A549 (cell line): Measurements from ENCODE around the gene ACSL4. TPM values are rescaled to one million over a fixed set of nuclear protein-coding genes. Genes with fewer than 3 reads are reported as not detected.
A peak's percentile ranks its signal among the peaks of the same experiment; 100 is the strongest.

Source experiments
- ATAC-seq, 2 experiments: fragments of 200-7000 bp in 1 of 2; fragments of >200 bp in 1 of 2; cut with Nextera tagmentation in 1 of 2; cut with Tn5 transposase in 1 of 2; 3 replicates each; pipeline versions ENCODE4 v1.8.0 to v1.9.1; 2018 to 2020; ENCODE audit warnings: mild to moderate bottlenecking in 1 of 2, moderate library complexity in 1 of 2
- CTCF ChIA-PET: fragments of 300-600 bp; sonication (Branson Sonifier 250); formaldehyde crosslinking; extraction: SDS; loops from one replicate; lab custom pipeline; 2021; ENCODE audit warnings: antibody characterized with exemption, inconsistent platforms; lab: Yijun Ruan, JAX
- POLR2A ChIA-PET: fragments of 350-600 bp; formaldehyde crosslinking; extraction: SDS; loops from one replicate; lab custom pipeline; 2021; ENCODE audit warnings: antibody characterized with exemption, inconsistent platforms; lab: Yijun Ruan, JAX
- DNase-seq, 2 experiments: peaks; one replicate each; pipeline versions ENCODE4 v3.0.0 to v3.0.0-alpha.2; 2011 to 2016; ENCODE audit warnings: low read depth in 1 of 2, low spot score in 1 of 2
- FAIRE-seq: peaks from 2 replicates; lab custom pipeline; 2011; peaks lifted over from hg19 to GRCh38; lab: Jason Lieb, UNC
- H3K27ac ChIP-seq, 2 experiments: fragments of >200 bp; sonication (Bioruptor Twin); formaldehyde crosslinking; 3 replicates each; pipeline ENCODE4 v1.5.1; 2016 to 2017
- H3K4me1 ChIP-seq: fragments of >200 bp; sonication (Bioruptor Twin); formaldehyde crosslinking; 3 replicates; pipeline ENCODE4 v1.6.1; 2016
- H3K4me2 ChIP-seq: fragments of >200 bp; sonication (Bioruptor Twin); formaldehyde crosslinking; 3 replicates; pipeline ENCODE4 v1.6.1; 2016
- H3K4me3 ChIP-seq: fragments of >200 bp; sonication (Bioruptor Twin); formaldehyde crosslinking; 3 replicates; pipeline ENCODE4 v1.5.1; 2016
- H3K9me3 ChIP-seq: fragments of >200 bp; sonication (Bioruptor Twin); formaldehyde crosslinking; 3 replicates; pipeline ENCODE4 v1.6.1; 2016
- CTCF ChIP-seq: fragments of >200 bp; sonication (Bioruptor Twin); formaldehyde crosslinking; IDR thresholded peaks from 3 replicates; pipeline ENCODE4 v1.5.1; 2016
- EHF ChIP-seq: fragments of 250-450 bp; sonication (Bioruptor Pico); IDR thresholded peaks from 2 replicates; pipeline ENCODE4 v1.5.0; 2020; ENCODE audit warnings: mild to moderate bottlenecking
- EHMT2 ChIP-seq: fragments of 200-600 bp; sonication (generic); IDR thresholded peaks from 2 replicates; pipeline ENCODE4 v1.6.1; 2016; ENCODE audit warnings: antibody characterized with exemption, low read depth, mild to moderate bottlenecking, moderate library complexity
- ELK1 ChIP-seq: fragments of 150-350 bp; IDR thresholded peaks from 2 replicates; pipeline ENCODE4 v1.6.1; 2014; ENCODE audit warnings: low read depth, mild to moderate bottlenecking, low read length
- ESRRA ChIP-seq: fragments of 150-350 bp; IDR thresholded peaks from 2 replicates; pipeline ENCODE4 v1.6.1; 2014; ENCODE audit warnings: mild to moderate bottlenecking, low read length, borderline replicate concordance
- FOXS1 ChIP-seq: fragments of 250-450 bp; sonication (Bioruptor Pico); IDR thresholded peaks from 2 replicates; pipeline ENCODE4 v1.5.0; 2020; ENCODE audit warnings: mild to moderate bottlenecking, moderate library complexity
- HDAC2 ChIP-seq: fragments of 200-600 bp; sonication (generic); IDR thresholded peaks from 2 replicates; pipeline ENCODE4 v1.6.1; 2016
- HOXA7 ChIP-seq: fragments of 250-450 bp; sonication (Bioruptor Pico); IDR thresholded peaks from 2 replicates; pipeline ENCODE4 v1.5.0; 2020; ENCODE audit warnings: mild to moderate bottlenecking, moderate library complexity
- JUN ChIP-seq, 2 experiments: fragments of >200 bp; sonication (Bioruptor Twin); formaldehyde crosslinking; IDR thresholded peaks; 2 replicates in 1 of 2; 3 replicates in 1 of 2; pipeline ENCODE4 v1.6.1; 2016 to 2017
- JUNB ChIP-seq: fragments of >200 bp; sonication (Bioruptor Twin); formaldehyde crosslinking; IDR thresholded peaks from 2 replicates; pipeline ENCODE4 v1.6.1; 2016
- NPAS2 ChIP-seq: fragments of 250-450 bp; sonication (Bioruptor Pico); IDR thresholded peaks from 2 replicates; pipeline ENCODE4 v1.8.0; 2022; ENCODE audit warnings: mild to moderate bottlenecking, moderate library complexity, borderline replicate concordance
- REST ChIP-seq: fragments of 200-600 bp; sonication (generic); IDR thresholded peaks from 2 replicates; pipeline ENCODE4 v1.6.1; 2016; ENCODE audit warnings: antibody characterized with exemption, mild to moderate bottlenecking, moderate library complexity
- RFX5 ChIP-seq: fragments of 450-650 bp; IDR thresholded peaks from 2 replicates; pipeline ENCODE4 v1.7.1; 2014; ENCODE audit warnings: antibody characterized with exemption, mild to moderate bottlenecking, moderate library complexity
- SMC3 ChIP-seq: fragments of >200 bp; sonication (Bioruptor Twin); formaldehyde crosslinking; IDR thresholded peaks from 3 replicates; pipeline ENCODE4 v1.6.1; 2018; ENCODE audit warnings: inconsistent platforms
- TFCP2L1 ChIP-seq: fragments of 250-450 bp; sonication (Bioruptor Pico); IDR thresholded peaks from 2 replicates; pipeline ENCODE4 v1.5.0; 2021; ENCODE audit warnings: mild to moderate bottlenecking
- USF2 ChIP-seq: fragments of 450-650 bp; IDR thresholded peaks from 2 replicates; pipeline ENCODE4 v1.6.1; 2014; ENCODE audit warnings: antibody characterized with exemption
- ZC3H11A ChIP-seq: fragments of 450-650 bp; IDR thresholded peaks from 2 replicates; pipeline ENCODE4 v1.6.1; 2014; ENCODE audit warnings: antibody characterized with exemption, mild to moderate bottlenecking
- ZNF302 ChIP-seq: fragments of 250-450 bp; sonication (Bioruptor Pico); IDR thresholded peaks from 2 replicates; pipeline ENCODE4 v1.9.0; 2021; ENCODE audit warnings: inconsistent platforms, mild to moderate bottlenecking, moderate library complexity
- ZSCAN20 ChIP-seq: fragments of 250-450 bp; sonication (Bioruptor Pico); IDR thresholded peaks from 2 replicates; pipeline ENCODE4 v1.8.0; 2022; ENCODE audit warnings: mild to moderate bottlenecking, moderate library complexity
- WGBS: methylation state at CpG from one replicate; pipeline ENCODE4 v1.1.6; 2017; ENCODE audit errors: missing lambda C conversion rate; 5-methylcytosine and 5-hydroxymethylcytosine counted together
- polyA plus RNA-seq, 4 experiments: library from polyadenylated mRNA; depleted of rRNA in 3 of 4; stranded (reverse); fragments of >200 nt; fragmentation: RNase III in 1 of 4; extraction: RNeasy Plus Mini Kit Qiagen cat#74134 plus additional on column Dnase treatment in 1 of 4; gene quantifications; 2 replicates in 3 of 4; 3 replicates in 1 of 4; pipeline ENCODE4 v1.2.3, GENCODE V29; 2011 to 2017

ACSL4 gene
- polyA plus RNA-seq, 2 of the 4 experiments (the other 2 are of a cell fraction), result 31.6 to 36.8 TPM

GRCh38 chrX:109732807-109733612 lies at the start of gene ACSL4 (continued):
- TF ChIP-seq REST, result no peak

GRCh38 chrX:109777749-109778148 lies 44.7 kb upstream of the ACSL4 start:
- Histone ChIP-seq H3K4me3 (no peak overlapping the region), H3K4me2 (no peak overlapping the region), H3K27ac (no peak overlapping the region), H3K9me3 (no peaks in the 10 kb centered on the region), H3K4me1 (peaks cover 27% of the 10 kb centered on the region)
- FAIRE-seq (no peak), ATAC-seq (peak in 1 of 2 experiments; percentile 33; a peak in 1 of 6 replicates), DNase-seq (no peak)
- CTCF ChIA-PET, result no interaction called here
- WGBS, result 84% methylated on average over 4 of the region's 4 CpGs
- TF ChIP-seq HDAC2 (no peak), ESRRA (no peak), JUNB (no peak)
- POLR2A ChIA-PET, result no interaction called here

- ChIA-PET CTCF (no interaction called here), POLR2A (no interaction called here)
- H3K9me3 ChIP-seq, result no peaks in the 10 kb centered on the region
- H3K4me1 ChIP-seq, result peaks cover 27% of the 10 kb centered on the region
- no peak for ATAC-seq
- TF ChIP-seq ELK1 (no peak), JUN (IDR thresholded peaks at IDR 0.05) (no peak), USF2 (no peak), EHMT2 (no peak), CTCF (no peak), NPAS2 (CRISPR knock-in tag) (no peak), EHF (CRISPR knock-in tag) (no peak), ZSCAN20 (no peak), ZC3H11A (no peak), TFCP2L1 (CRISPR knock-in tag) (no peak), SMC3 (no peak), ZNF302 (CRISPR knock-in tag) (no peak), HOXA7 (CRISPR knock-in tag) (no peak), FOXS1 (CRISPR knock-in tag) (no peak), RFX5 (no peak)
- no peak overlapping the region for H3K4me3 ChIP-seq
- peak overlapping the region in 1 of 2 experiments; percentile 53; a peak in 1 of 6 replicates for H3K27ac ChIP-seq
- 63% methylated on average over 4 of the region's 4 CpGs for WGBS
- DNase-seq, result no peak
- H3K4me2 ChIP-seq, result no peak overlapping the region
- FAIRE-seq, result no peak
Observed at GRCh38 chrX:109776986-109777385, 43.9 kb upstream of the ACSL4 start.
